HepG2 (cell line): ENCODE measurements around the gene RWDD4. TPM values are rescaled to one million over a fixed set of nuclear protein-coding genes. Genes with fewer than 3 reads are reported as not detected.

Source experiments
- ATAC-seq: fragments of 200-7000 bp; cut with Tn5 transposase; 3 replicates; pipeline ENCODE4 v1.9.1; 2020; ENCODE audit warnings: mild to moderate bottlenecking, moderate library complexity
- BruUV-seq: library from RNA; stranded (reverse); fragments of 400-500 nt; replicated peaks from 2 replicates; lab custom pipeline; 2021; lab: Mats Ljungman, UMichigan
- CTCF ChIA-PET: fragments of 300-600 bp; formaldehyde crosslinking; extraction: SDS; loops from one replicate; lab custom pipeline; 2021; ENCODE audit warnings: low total read pairs, inconsistent platforms, low intra/inter-chr PET ratio; lab: Yijun Ruan, JAX
- POLR2A ChIA-PET: fragments of 350-600 bp; sonication (Branson Sonifier 250); formaldehyde crosslinking; loops from one replicate; lab custom pipeline; 2020; ENCODE audit warnings: antibody characterized with exemption, inconsistent platforms; lab: Yijun Ruan, JAX
- DNase-seq: peaks from one replicate; pipeline ENCODE4 v3.0.0-alpha.2; 2015; ENCODE audit warnings: low spot score
- FAIRE-seq: peaks from 3 replicates; lab custom pipeline; 2011; peaks lifted over from hg19 to GRCh38; lab: Jason Lieb, UNC
- H2AFZ ChIP-seq: one replicate; pipeline ENCODE4 v1.6.1; 2011; ENCODE audit warnings: low read length, inconsistent platforms
- H3K27ac ChIP-seq: fragments of 300-600 bp; 3 replicates; pipeline ENCODE4 v1.8.0; 2011; ENCODE audit warnings: mixed run types, mild to moderate bottlenecking, mixed read lengths, low read length, inconsistent platforms; ENCODE audit not compliant: insufficient read depth; ENCODE audit errors: extremely low read length
- H3K27me3 ChIP-seq, 2 experiments: fragments of 200-600 bp in 1 of 2; 2 replicates in 1 of 2; 3 replicates in 1 of 2; pipeline versions ENCODE4 v1.6.0 to v1.8.0; 2011; ENCODE audit warnings: low read length in 2 of 2, mild to moderate bottlenecking in 2 of 2, moderate library complexity in 2 of 2, inconsistent platforms in 1 of 2; ENCODE audit not compliant: insufficient read depth in 2 of 2, control insufficient read depth in 1 of 2
- H3K36me3 ChIP-seq, 2 experiments: fragments of 200-600 bp in 1 of 2; replicated peaks in 1 of 2; 2 replicates in 1 of 2; 3 replicates in 1 of 2; pipeline versions ENCODE4 v1.5.1 to v1.8.0; 2011; ENCODE audit warnings: low read length in 2 of 2, inconsistent platforms in 1 of 2; ENCODE audit not compliant: insufficient read depth in 2 of 2, control insufficient read depth in 1 of 2
- H3K4me1 ChIP-seq: 2 replicates; pipeline ENCODE4 v1.5.1; 2012; ENCODE audit warnings: low read length, inconsistent platforms; ENCODE audit not compliant: insufficient read depth
- H3K4me2 ChIP-seq: 2 replicates; pipeline ENCODE4 v1.6.0; 2011; ENCODE audit warnings: low read depth, low read length, inconsistent platforms
- H3K4me3 ChIP-seq, 3 experiments: fragments of 200-600 bp in 1 of 3; sonication (generic), shearing (Covaris generic) in 1 of 3; replicated peaks in 1 of 3; 2 replicates each; pipeline ENCODE4 v1.5.1; 2011 to 2016; ENCODE audit warnings: low read length in 3 of 3, inconsistent platforms in 2 of 3, low read depth in 2 of 3, mild to moderate bottlenecking in 2 of 3, control low read depth in 1 of 3, mixed read lengths in 1 of 3; ENCODE audit not compliant: insufficient read depth in 1 of 3
- H3K79me2 ChIP-seq: one replicate; pipeline ENCODE4 v1.6.1; 2011; ENCODE audit warnings: low read length, inconsistent platforms; ENCODE audit not compliant: insufficient read depth
- H3K9ac ChIP-seq: 2 replicates; pipeline ENCODE4 v1.6.0; 2011; ENCODE audit warnings: mild to moderate bottlenecking, low read depth, low read length, inconsistent platforms; ENCODE audit not compliant: insufficient read depth
- H3K9me3 ChIP-seq: 2 replicates; pipeline ENCODE4 v1.5.1; 2012; ENCODE audit warnings: mild to moderate bottlenecking, low read length
- H4K20me1 ChIP-seq: 2 replicates; pipeline ENCODE4 v1.6.0; 2011; ENCODE audit warnings: inconsistent platforms, mild to moderate bottlenecking, low read length, moderate library complexity; ENCODE audit not compliant: insufficient read depth
- MNT ChIP-seq: fragments of 450-650 bp; IDR thresholded peaks from 2 replicates; pipeline ENCODE4 v1.6.1; 2016
- PTBP1 ChIP-seq: fragments of 200-400 bp; formaldehyde crosslinking; IDR thresholded peaks from 2 replicates; pipeline ENCODE4 v1.6.1; 2018; ENCODE audit warnings: low read length, low read depth; ENCODE audit not compliant: poor library complexity, severe bottlenecking
- RFX5 ChIP-seq: IDR thresholded peaks from 2 replicates; pipeline ENCODE4 v1.6.1; 2011; ENCODE audit warnings: low read depth, low read length, improper control_type of control experiment
- ZBTB44 ChIP-seq: sonication (generic); formaldehyde crosslinking; IDR thresholded peaks from 2 replicates; pipeline ENCODE4 v1.4.0; 2020; ENCODE audit warnings: missing genetic modification reagents
- ZHX2 ChIP-seq, 2 experiments: sonication (generic) in 1 of 2; formaldehyde crosslinking in 1 of 2; IDR thresholded peaks; 2 replicates each; pipeline versions ENCODE4 v1.6.1 to v1.9.0; 2014 to 2022; ENCODE audit warnings: antibody characterized with exemption in 1 of 2, borderline replicate concordance in 1 of 2, inconsistent platforms in 1 of 2, low read depth in 1 of 2, missing genetic modification reagents in 1 of 2
- ZNF607 ChIP-seq: sonication (generic); formaldehyde crosslinking; IDR thresholded peaks from 2 replicates; pipeline ENCODE4 v1.5.1; 2020; ENCODE audit warnings: missing genetic modification reagents, mild to moderate bottlenecking, borderline replicate concordance
- ZNF674 ChIP-seq: sonication (generic); formaldehyde crosslinking; IDR thresholded peaks from 2 replicates; pipeline ENCODE4 v1.5.0; 2020; ENCODE audit warnings: low read depth, mild to moderate bottlenecking, missing genetic modification reagents
- WGBS: methylation state at CpG from one replicate; pipeline ENCODE4 v1.1.6; 2017; ENCODE audit warnings: low lambda C conversion rate; 5-methylcytosine and 5-hydroxymethylcytosine counted together
- in situ Hi-C: cut with HindIII; loops from 2 replicates; pipeline ENCODE4 v1.10.0; 2017; ENCODE audit warnings: low pct_unique_long_range_greater_than_20kb; ENCODE audit not compliant: extremely low pct_ligation_motif_present
- intact Hi-C: fragments of 100-400 bp; cut with micrococcal nuclease; formaldehyde crosslinking; loops from one replicate; pipeline ENCODE4 v1.10.0; 2022; ENCODE audit not compliant: unreplicated experiment
- polyA plus RNA-seq, 8 experiments: library from polyadenylated mRNA; depleted of rRNA in 3 of 8; stranded (reverse) in 7 of 8; unstranded in 1 of 8; fragments of >200 nt; fragmentation: Illumina TruSeq in 4 of 8; extraction: Trizol in 4 of 8; gene quantifications; 2 replicates each; pipeline versions ENCODE4 v1.2.1 to v1.2.3, GENCODE V29; 2011 to 2016; ENCODE audit warnings: low read depth in 4 of 8, missing spikeins in 1 of 8, mixed read lengths in 1 of 8; ENCODE audit not compliant: insufficient read depth in 1 of 8
- total RNA-seq, 5 experiments: library from RNA; depleted of rRNA; stranded (reverse); fragments of >200 nt; fragmentation: Illumina TruSeq; extraction: Trizol; gene quantifications; 2 replicates each; pipeline ENCODE4 v1.2.3, GENCODE V29; 2016; ENCODE audit warnings: low read depth in 1 of 5

Gene RWDD4
- total and polyA plus RNA-seq, 2 of the 13 experiments (the other 11 are each of a cell fraction or from before 2014, with no cell fraction given), result 10.2 to 25.4 TPM

GRCh38 chr4:183626168-183626567 is 32.8 kb downstream of the RWDD4 start:
- ATAC-seq, result no peak; the same call in 2 of the 3 replicates
- no TSS peak for BruUV-seq

More at GRCh38 chr4:183626168-183626567, 32.8 kb downstream of the RWDD4 start:
- Histone ChIP-seq H3K27ac (no peak overlapping the region), H2AFZ (no peak overlapping the region), H3K4me1 (no peaks in the 10 kb centered on the region), H3K4me3 (no peak overlapping the region), H3K36me3 (no peaks in the 10 kb centered on the region), H3K9ac (no peak overlapping the region), H3K9me3 (no peaks in the 10 kb centered on the region), H3K27me3 (peaks cover 0 to 5% of the 10 kb centered on the region in 2 experiments; a peak in 2 of 5 replicates), H3K4me2 (no peak overlapping the region), H4K20me1 (no peaks in the 10 kb centered on the region)
- intact Hi-C loops, result no loop called here
- in situ Hi-C loops, result no loop called here
- ChIA-PET POLR2A (no interaction called here), CTCF (no interaction called here)
- FAIRE-seq (no peak), DNase-seq (no peak)
- WGBS, result 23% methylated on average over 6 of the region's 6 CpGs
- no peak for TF ChIP-seq MNT
- no peak for TF ChIP-seq ZNF674
- TF ChIP-seq RFX5, result no peak
- TF ChIP-seq PTBP1, result no peak
- no peak for TF ChIP-seq ZNF607 (CRISPR knock-in tag)
- TF ChIP-seq ZBTB44, result no peak
- TF ChIP-seq ZHX2 (IDR thresholded peaks at IDR 0.05; ENCODE audit: low read depth), result no peak
- no peak for TF ChIP-seq ZHX2 (CRISPR knock-in tag; IDR thresholded peaks at IDR 0.05; ENCODE audit: borderline replicate concordance)
- TF ChIP-seq, all 625 proteins: peak for 0
- no peaks in the 10 kb centered on the region for H3K79me2 ChIP-seq
